Keratinocyte (primary cell): ENCODE data around the gene DAPK3. TPM values are rescaled to one million over a fixed set of nuclear protein-coding genes. Genes with fewer than 3 reads are reported as not detected.
"Not testable (repeated sequence)": the region's sequence is repeated elsewhere in the genome, so short reads cannot be mapped to it uniquely, and the experiment has no call there.

Experiments used
- DNase-seq: peaks from one replicate; pipeline ENCODE4 v3.0.0-alpha.2; 2011; ENCODE audit warnings: low read depth, missing footprints, low spot score
- FAIRE-seq: peaks from 2 replicates; lab custom pipeline; 2011; peaks lifted over from hg19 to GRCh38; lab: Jason Lieb, UNC
- H2AFZ ChIP-seq: 2 replicates; pipeline ENCODE4 v1.6.0; 2012; ENCODE audit warnings: low read length, control low read depth, inconsistent platforms; ENCODE audit not compliant: control insufficient read depth
- H3K27ac ChIP-seq: 2 replicates; pipeline ENCODE4 v1.5.1; 2011; ENCODE audit warnings: low read length; ENCODE audit not compliant: control insufficient read depth, insufficient read depth
- H3K27me3 ChIP-seq: 3 replicates; pipeline ENCODE4 v1.6.0; 2011; ENCODE audit warnings: low read length; ENCODE audit not compliant: control insufficient read depth, insufficient read depth; ENCODE audit errors: extremely low read depth
- H3K36me3 ChIP-seq, 2 experiments: 2 replicates in 1 of 2; 3 replicates in 1 of 2; pipeline ENCODE4 v1.5.1; 2011; ENCODE audit warnings: low read length in 2 of 2, mild to moderate bottlenecking in 1 of 2; ENCODE audit not compliant: control insufficient read depth in 2 of 2, insufficient read depth in 2 of 2; ENCODE audit errors: extremely low read depth in 1 of 2
- H3K4me1 ChIP-seq: 3 replicates; pipeline ENCODE4 v1.5.1; 2011; ENCODE audit warnings: low read length; ENCODE audit not compliant: control insufficient read depth, insufficient read depth; ENCODE audit errors: extremely low read depth
- H3K4me2 ChIP-seq: 3 replicates; pipeline ENCODE4 v1.6.0; 2011; ENCODE audit warnings: low read depth, low read length; ENCODE audit not compliant: control insufficient read depth, insufficient read depth; ENCODE audit errors: extremely low read depth
- H3K4me3 ChIP-seq, 3 experiments: fragments of 200-600 bp in 1 of 3; sonication (generic) in 1 of 3; 2 replicates in 2 of 3; 3 replicates in 1 of 3; pipeline ENCODE4 v1.5.1; 2011 to 2016; ENCODE audit warnings: low read length in 3 of 3, mild to moderate bottlenecking in 3 of 3, control low read depth in 2 of 3, inconsistent platforms in 1 of 3, low read depth in 1 of 3, mixed read lengths in 1 of 3, mixed run types in 1 of 3, moderate library complexity in 1 of 3; ENCODE audit not compliant: control insufficient read depth in 2 of 3, insufficient read depth in 2 of 3; ENCODE audit errors: extremely low read depth in 1 of 3
- H3K79me2 ChIP-seq: 2 replicates; pipeline ENCODE4 v1.6.0; 2012; ENCODE audit warnings: low read length; ENCODE audit not compliant: control insufficient read depth, insufficient read depth
- H3K9ac ChIP-seq: 3 replicates; pipeline ENCODE4 v1.6.0; 2011; ENCODE audit warnings: low read length; ENCODE audit not compliant: control insufficient read depth, insufficient read depth; ENCODE audit errors: extremely low read depth
- H3K9me1 ChIP-seq: 3 replicates; pipeline ENCODE4 v1.6.0; 2011; ENCODE audit warnings: low read length; ENCODE audit not compliant: control insufficient read depth, insufficient read depth; ENCODE audit errors: extremely low read depth
- H3K9me3 ChIP-seq: 2 replicates; pipeline ENCODE4 v1.5.1; 2012; ENCODE audit warnings: low read depth, low read length; ENCODE audit not compliant: control insufficient read depth
- H4K20me1 ChIP-seq: 3 replicates; pipeline ENCODE4 v1.6.0; 2011; ENCODE audit warnings: low read length; ENCODE audit not compliant: control insufficient read depth, insufficient read depth; ENCODE audit errors: extremely low read depth
- EZH2 ChIP-seq: IDR thresholded peaks from one replicate; pipeline ENCODE4 v1.6.1; 2012; ENCODE audit warnings: inconsistent platforms, mild to moderate bottlenecking, low read length, moderate library complexity
- dilution Hi-C: fragments of 300-500 bp; cut with MboI; formaldehyde crosslinking; loops from one replicate; pipeline ENCODE4 v1.7.0; 2020; ENCODE audit warnings: low sequenced_read_pairs; ENCODE audit not compliant: extremely low pct_ligation_motif_present
- polyA plus RNA-seq, 5 experiments: library from polyadenylated mRNA; depleted of rRNA in 3 of 5; stranded (reverse) in 3 of 5; stranded (forward) in 1 of 5; unstranded in 1 of 5; fragments of >200 nt; gene quantifications; 1 replicate in 1 of 5; 2 replicates in 3 of 5; 3 replicates in 1 of 5; pipeline versions ENCODE4 v1.2.1 to v1.2.3, GENCODE V29; 2011 to 2012; ENCODE audit warnings: missing spikeins in 2 of 5, low read depth in 1 of 5, low replicate concordance in 1 of 5
- TF ChIP-seq, protein P1 (sequence below), 3 experiments: IDR thresholded peaks in 1 of 3; conservative IDR thresholded peaks in 1 of 3; optimal IDR thresholded peaks in 1 of 3; 2 replicates in 2 of 3; 3 replicates in 1 of 3; pipeline versions ENCODE3 to v1.5.1; 2011; ENCODE audit warnings: low read length in 3 of 3, mild to moderate bottlenecking in 3 of 3, moderate library complexity in 2 of 3, control low read depth in 1 of 3, inconsistent platforms in 1 of 3; ENCODE audit not compliant: insufficient read depth in 2 of 3; ENCODE audit errors: extremely low read depth in 1 of 3

DAPK3 gene
- polyA plus RNA-seq, 1 donor (not counting 4 experiments of a cell fraction or from before 2014, with no cell fraction given) = 57.3 TPM

DNA sequence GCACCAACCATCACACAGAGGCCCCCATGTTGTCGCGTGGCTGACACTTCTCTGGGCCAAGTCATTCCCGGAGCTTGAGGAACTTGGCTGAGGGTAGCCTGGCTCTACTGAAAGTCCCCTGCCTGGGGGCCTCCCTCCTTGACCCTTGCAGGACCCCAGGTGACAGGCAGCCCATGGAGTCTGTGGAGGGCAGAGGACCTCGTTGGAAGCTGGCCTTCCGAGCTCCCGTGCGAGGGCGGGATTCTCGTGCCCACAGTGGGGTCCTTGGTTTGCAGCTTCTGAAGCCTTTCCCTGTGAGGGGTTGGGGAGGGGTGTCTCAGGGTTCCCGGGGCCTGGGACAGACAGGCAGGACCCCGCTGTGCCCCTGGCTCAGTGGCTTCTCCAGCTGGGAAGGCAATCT, 21.6 kb downstream of the DAPK3 start:
- dilution Hi-C loops = no loop called here
- TF ChIP-seq EZH2 = no peak
- TF ChIP-seq, protein P1, sequence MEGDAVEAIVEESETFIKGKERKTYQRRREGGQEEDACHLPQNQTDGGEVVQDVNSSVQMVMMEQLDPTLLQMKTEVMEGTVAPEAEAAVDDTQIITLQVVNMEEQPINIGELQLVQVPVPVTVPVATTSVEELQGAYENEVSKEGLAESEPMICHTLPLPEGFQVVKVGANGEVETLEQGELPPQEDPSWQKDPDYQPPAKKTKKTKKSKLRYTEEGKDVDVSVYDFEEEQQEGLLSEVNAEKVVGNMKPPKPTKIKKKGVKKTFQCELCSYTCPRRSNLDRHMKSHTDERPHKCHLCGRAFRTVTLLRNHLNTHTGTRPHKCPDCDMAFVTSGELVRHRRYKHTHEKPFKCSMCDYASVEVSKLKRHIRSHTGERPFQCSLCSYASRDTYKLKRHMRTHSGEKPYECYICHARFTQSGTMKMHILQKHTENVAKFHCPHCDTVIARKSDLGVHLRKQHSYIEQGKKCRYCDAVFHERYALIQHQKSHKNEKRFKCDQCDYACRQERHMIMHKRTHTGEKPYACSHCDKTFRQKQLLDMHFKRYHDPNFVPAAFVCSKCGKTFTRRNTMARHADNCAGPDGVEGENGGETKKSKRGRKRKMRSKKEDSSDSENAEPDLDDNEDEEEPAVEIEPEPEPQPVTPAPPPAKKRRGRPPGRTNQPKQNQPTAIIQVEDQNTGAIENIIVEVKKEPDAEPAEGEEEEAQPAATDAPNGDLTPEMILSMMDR (optimal IDR thresholded peaks at IDR 0.05 in 1 of 3, IDR thresholded peaks at IDR 0.05 in 1 of 3, conservative IDR thresholded peaks at IDR 0.05 in 1 of 3; ENCODE audit: extremely low read depth in 1 of 3, insufficient read depth in 2 of 3, low read length in 3 of 3) = no peak
- H2AFZ ChIP-seq = no peak overlapping the region
- no peaks in the 10 kb centered on the region for H3K79me2 ChIP-seq
- H3K9ac ChIP-seq = no peak overlapping the region
- no peaks in the 10 kb centered on the region for H3K27me3 ChIP-seq
- no peaks in the 10 kb centered on the region for H4K20me1 ChIP-seq
- no peak overlapping the region for H3K4me2 ChIP-seq
- no peak overlapping the region for H3K27ac ChIP-seq
- H3K9me3 ChIP-seq = no peaks in the 10 kb centered on the region
- H3K9me1 ChIP-seq = no peaks in the 10 kb centered on the region
- no peaks in the 10 kb centered on the region for H3K36me3 ChIP-seq
- H3K4me3 ChIP-seq = no peak overlapping the region
- FAIRE-seq = no peak
- H3K4me1 ChIP-seq = no peaks in the 10 kb centered on the region
- DNase-seq = no peak

DNA sequence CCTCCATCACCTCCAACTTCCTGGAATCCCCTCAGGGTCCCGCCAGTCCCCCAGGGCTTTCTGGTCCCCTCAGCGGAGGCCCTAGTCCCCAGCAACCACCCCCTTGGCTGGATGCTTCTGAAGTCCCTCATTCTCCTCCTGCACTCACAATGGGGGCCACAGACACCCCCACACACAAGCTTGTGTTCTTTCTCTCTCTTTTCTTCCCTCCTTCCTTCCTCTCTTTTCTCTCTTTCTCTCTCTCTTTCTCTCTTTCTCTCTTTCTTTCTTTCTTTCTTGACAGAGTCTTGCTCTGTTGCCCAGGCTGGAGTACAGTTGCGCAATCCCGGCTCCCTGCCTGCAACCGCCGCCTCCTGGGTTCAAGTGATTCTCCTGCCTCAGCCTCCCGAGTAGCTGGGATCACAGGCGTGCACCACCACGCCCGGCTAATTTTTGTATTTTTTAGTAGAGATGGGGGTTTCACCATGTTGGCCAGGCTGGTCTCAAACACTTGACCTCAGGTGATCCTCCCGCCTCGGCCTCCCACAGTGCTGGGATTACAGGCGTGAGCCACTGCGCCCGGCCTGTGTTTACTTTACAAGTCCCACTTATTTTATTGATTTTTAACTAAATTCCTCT, 23.5 kb downstream of the DAPK3 start:
- H3K27ac ChIP-seq, H4K20me1 ChIP-seq, H3K27me3 ChIP-seq, H3K4me1 ChIP-seq, FAIRE-seq, H3K9me3 ChIP-seq, H3K4me2 ChIP-seq, DNase-seq, H2AFZ ChIP-seq, H3K36me3 ChIP-seq, H3K9ac ChIP-seq, H3K4me3 ChIP-seq, dilution Hi-C loops, H3K79me2 ChIP-seq, H3K9me1 ChIP-seq: not testable (repeated sequence)

DNA sequence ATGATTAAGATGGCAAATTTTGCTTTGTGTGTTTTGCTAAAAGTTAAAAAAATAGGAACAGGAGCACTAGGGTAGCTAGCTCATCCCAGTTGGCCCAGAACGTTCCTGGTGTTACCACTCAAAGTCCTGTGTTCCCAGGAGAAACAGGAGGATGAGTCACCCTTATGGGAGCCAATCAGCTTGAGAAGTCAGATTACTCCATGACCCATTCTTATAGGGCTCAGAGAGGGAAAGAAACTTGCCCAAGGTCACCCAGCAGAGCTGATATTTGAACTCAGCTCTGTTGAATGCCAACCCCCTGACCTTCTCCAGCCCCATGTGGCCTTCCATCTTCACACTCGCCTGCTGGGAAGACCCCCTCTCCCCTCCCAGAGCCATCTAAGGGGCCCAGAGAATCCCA, 25.1 kb downstream of the DAPK3 start:
- H2AFZ ChIP-seq = no peak overlapping the region
- H3K9me1 ChIP-seq = no peaks in the 10 kb centered on the region
- H3K27me3 ChIP-seq = no peaks in the 10 kb centered on the region
- H3K36me3 ChIP-seq = no peaks in the 10 kb centered on the region
- dilution Hi-C loops = no loop called here
- H3K4me2 ChIP-seq = no peak overlapping the region
- H3K4me3 ChIP-seq = no peak overlapping the region
- no peak for TF ChIP-seq EZH2
- TF ChIP-seq, protein P1 (optimal IDR thresholded peaks at IDR 0.05 in 1 of 3, IDR thresholded peaks at IDR 0.05 in 1 of 3, conservative IDR thresholded peaks at IDR 0.05 in 1 of 3; ENCODE audit: extremely low read depth in 1 of 3, insufficient read depth in 2 of 3, low read length in 3 of 3) = no peak
- H3K79me2 ChIP-seq = no peaks in the 10 kb centered on the region
- H3K27ac ChIP-seq = no peak overlapping the region
- no peaks in the 10 kb centered on the region for H4K20me1 ChIP-seq
- H3K4me1 ChIP-seq = no peaks in the 10 kb centered on the region
- H3K9ac ChIP-seq = no peak overlapping the region
- no peak for FAIRE-seq
- no peaks in the 10 kb centered on the region for H3K9me3 ChIP-seq
- no peak for DNase-seq
